ENCODE measurements around the gene B3GALT6.

The B3GALT6 gene

GRCh38 chr1:1273512-1274298, 41.7 kb downstream of the B3GALT6 start, which contains the start of gene UBE2J2 (continued):
- peak; percentile 92 for TF ChIP-seq KLF8 (tag by site-specific recombination; IDR thresholded peaks at IDR 0.05)
- peak; percentile 47 for TF ChIP-seq ZNF335 (tag by site-specific recombination; conservative IDR thresholded peaks at IDR 0.05)
- TF ChIP-seq ZNF449 (tag by site-specific recombination; IDR thresholded peaks at IDR 0.05), result peak; percentile 81
- TF ChIP-seq ZNF660 (tag by site-specific recombination; IDR thresholded peaks at IDR 0.05), result peak; percentile 90
- TF ChIP-seq SALL2 (tag by site-specific recombination; IDR thresholded peaks at IDR 0.05; ENCODE audit: borderline replicate concordance), result no peak
- peak; percentile 50; the same call in 1 of the 2 replicates for TF ChIP-seq ZBTB48 (tag by site-specific recombination; IDR thresholded peaks at IDR 0.05)
- no peak for TF ChIP-seq ZNF677 (tag by site-specific recombination; IDR thresholded peaks at IDR 0.05)
- no peak for TF ChIP-seq INSM2 (tag by site-specific recombination; IDR thresholded peaks at IDR 0.05)
- no peak for TF ChIP-seq AEBP2 (tag by site-specific recombination; IDR thresholded peaks at IDR 0.05; ENCODE audit: borderline replicate concordance)
- TF ChIP-seq ZNF626 (tag by site-specific recombination; IDR thresholded peaks at IDR 0.05), result no peak; the same call in 1 of the 2 replicates
- no peak for TF ChIP-seq KLF16 (tag by site-specific recombination; IDR thresholded peaks at IDR 0.05)
- no peak for TF ChIP-seq ZNF658 (tag by site-specific recombination; IDR thresholded peaks at IDR 0.05)
- no peak for TF ChIP-seq PRDM6 (tag by site-specific recombination; IDR thresholded peaks at IDR 0.05)
- TF ChIP-seq ZNF146 (tag by site-specific recombination; IDR thresholded peaks at IDR 0.05), result no peak
- no peak for TF ChIP-seq GLI2 (tag by site-specific recombination; IDR thresholded peaks at IDR 0.05; ENCODE audit: borderline replicate concordance, low read depth)
- no peak for TF ChIP-seq ZNF560 (tag by site-specific recombination; IDR thresholded peaks at IDR 0.05; ENCODE audit: borderline replicate concordance)
- no peak for TF ChIP-seq RBAK (tag by site-specific recombination; IDR thresholded peaks at IDR 0.05)
- no peak for TF ChIP-seq ZBTB49 (tag by site-specific recombination; IDR thresholded peaks at IDR 0.05; ENCODE audit: low read depth)
- no peak for TF ChIP-seq ZNF24 (tag by site-specific recombination; IDR thresholded peaks at IDR 0.05)
- no peak for TF ChIP-seq ZNF18 (tag by site-specific recombination; IDR thresholded peaks at IDR 0.05)
- TF ChIP-seq ZNF544 (tag by site-specific recombination; IDR thresholded peaks at IDR 0.05), result no peak
- TF ChIP-seq ZNF830 (tag by site-specific recombination; IDR thresholded peaks at IDR 0.05; ENCODE audit: low read depth), result no peak
- no peak for TF ChIP-seq OSR2 (tag by site-specific recombination; IDR thresholded peaks at IDR 0.05)
- peak; percentile 69; the same call in 1 of the 2 replicates for TF ChIP-seq ZEB2 (tag by site-specific recombination; IDR thresholded peaks at IDR 0.05)
- TF ChIP-seq ZNF239 (tag by site-specific recombination; IDR thresholded peaks at IDR 0.05), result no peak
- peak; percentile 83 for TF ChIP-seq ZBTB8A (tag by site-specific recombination; IDR thresholded peaks at IDR 0.05)
- no peak for TF ChIP-seq ZNF580 (tag by site-specific recombination; IDR thresholded peaks at IDR 0.05)
- no peak for TF ChIP-seq SETDB1 (IDR thresholded peaks at IDR 0.05; ENCODE audit: insufficient read length, low read length)
- no peak for TF ChIP-seq ZNF214 (tag by site-specific recombination; IDR thresholded peaks at IDR 0.05; ENCODE audit: borderline replicate concordance)
- TF ChIP-seq ZNF157 (tag by site-specific recombination; IDR thresholded peaks at IDR 0.05), result no peak
